ENCODE measurements around the gene GNAS. TPM values are rescaled to one million over a fixed set of nuclear protein-coding genes. Genes with fewer than 3 reads are reported as not detected.
"Not testable (repeated sequence)": the region's sequence is repeated elsewhere in the genome, so short reads cannot be mapped to it uniquely, and the experiment has no call there.

The GNAS gene
- total and polyA plus RNA-seq, 12 donors, result 614 to 6,333 (median 1,418) TPM

DNA sequence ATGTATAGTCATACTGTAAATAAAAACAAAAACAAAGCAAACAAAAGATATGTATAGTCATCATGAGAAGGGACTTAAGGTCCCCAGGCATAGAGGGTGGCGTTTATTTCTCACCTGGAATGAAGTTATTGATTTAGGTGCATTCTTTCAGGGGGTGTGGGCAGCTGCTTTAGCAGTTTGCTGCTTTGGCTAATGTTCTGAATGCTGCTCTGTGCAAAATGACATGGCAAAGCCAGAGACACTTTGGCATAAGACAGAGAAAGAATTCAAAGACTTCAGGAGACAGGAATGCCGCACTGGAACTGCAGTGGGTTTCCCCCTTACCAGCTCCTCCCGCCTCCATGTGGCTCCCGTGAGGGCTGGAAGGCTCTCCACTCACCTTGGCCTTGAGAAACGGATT lies 92.1 kb downstream of the GNAS start:
- DNase-seq, result no peak
- no peaks in the 10 kb centered on the region for H3K9me3 ChIP-seq (replicated peaks in 1 of 3)
- no peak overlapping the region for H3K27ac ChIP-seq
- no peak overlapping the region for H3K4me3 ChIP-seq
- 69 to 87% (median 72%) methylated on average over 1 to 5 of the region's 5 CpGs for whole genome bisulfite sequencing, 4 donors
- no peaks in the 10 kb centered on the region for H3K4me1 ChIP-seq (replicated peaks in 1 of 2)
- TF ChIP-seq POLR2A (IDR thresholded peaks at IDR 0.05), result no peak
- TF ChIP-seq, protein P1, sequence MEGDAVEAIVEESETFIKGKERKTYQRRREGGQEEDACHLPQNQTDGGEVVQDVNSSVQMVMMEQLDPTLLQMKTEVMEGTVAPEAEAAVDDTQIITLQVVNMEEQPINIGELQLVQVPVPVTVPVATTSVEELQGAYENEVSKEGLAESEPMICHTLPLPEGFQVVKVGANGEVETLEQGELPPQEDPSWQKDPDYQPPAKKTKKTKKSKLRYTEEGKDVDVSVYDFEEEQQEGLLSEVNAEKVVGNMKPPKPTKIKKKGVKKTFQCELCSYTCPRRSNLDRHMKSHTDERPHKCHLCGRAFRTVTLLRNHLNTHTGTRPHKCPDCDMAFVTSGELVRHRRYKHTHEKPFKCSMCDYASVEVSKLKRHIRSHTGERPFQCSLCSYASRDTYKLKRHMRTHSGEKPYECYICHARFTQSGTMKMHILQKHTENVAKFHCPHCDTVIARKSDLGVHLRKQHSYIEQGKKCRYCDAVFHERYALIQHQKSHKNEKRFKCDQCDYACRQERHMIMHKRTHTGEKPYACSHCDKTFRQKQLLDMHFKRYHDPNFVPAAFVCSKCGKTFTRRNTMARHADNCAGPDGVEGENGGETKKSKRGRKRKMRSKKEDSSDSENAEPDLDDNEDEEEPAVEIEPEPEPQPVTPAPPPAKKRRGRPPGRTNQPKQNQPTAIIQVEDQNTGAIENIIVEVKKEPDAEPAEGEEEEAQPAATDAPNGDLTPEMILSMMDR (IDR thresholded peaks at IDR 0.05), result no peak
- H3K27me3 ChIP-seq, result no peaks in the 10 kb centered on the region
- no peaks in the 10 kb centered on the region for H3K36me3 ChIP-seq (replicated peaks in 1 of 2)
- intact Hi-C loops (cut with DNase I), result no loop called here

DNA sequence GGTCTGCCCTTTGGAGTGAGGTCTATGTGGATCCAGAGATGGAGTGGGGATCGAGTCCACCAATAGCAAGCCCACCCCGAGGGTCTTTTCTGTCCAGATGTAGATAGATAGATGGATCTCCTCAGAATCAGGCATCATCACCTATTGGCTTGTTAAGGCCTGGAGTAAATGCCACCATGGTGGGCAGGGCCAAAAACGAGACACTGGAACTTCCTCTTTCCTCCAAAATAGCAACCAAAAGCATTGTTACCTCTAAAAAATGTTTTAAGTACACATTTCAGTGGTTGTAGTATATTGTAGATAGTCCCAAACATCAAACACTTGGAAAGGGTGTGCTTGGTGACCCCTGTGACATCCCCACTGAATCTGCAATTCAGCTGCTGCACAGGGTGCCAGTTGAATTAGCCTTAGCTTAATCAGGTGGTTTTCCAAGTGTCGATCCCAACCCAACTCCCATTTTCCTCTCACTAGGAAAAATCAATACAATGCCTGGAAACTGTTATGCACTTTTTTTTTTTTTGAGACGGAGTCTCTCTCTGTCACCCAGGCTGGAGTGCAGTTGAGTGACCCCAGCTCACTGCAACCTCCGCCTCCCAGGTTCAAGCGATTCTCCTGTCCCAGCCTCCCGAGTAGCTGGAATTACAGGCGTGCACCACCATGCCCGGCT lies 93.6 kb downstream of the GNAS start:
- TF ChIP-seq, protein P1 (IDR thresholded peaks at IDR 0.05), result no peak
- no peak for TF ChIP-seq POLR2A (IDR thresholded peaks at IDR 0.05)
- intact Hi-C loops (cut with DNase I), result no loop called here
- H3K4me3 ChIP-seq, result no peak overlapping the region
- H3K27me3 ChIP-seq, result no peaks in the 10 kb centered on the region
- H3K36me3 ChIP-seq (replicated peaks in 1 of 2), result no peaks in the 10 kb centered on the region
- no peak overlapping the region for H3K27ac ChIP-seq
- WGBS, 4 donors, result 80 to 88% (median 84%) methylated on average over 10 of the region's 10 CpGs
- no peaks in the 10 kb centered on the region for H3K9me3 ChIP-seq (replicated peaks in 1 of 3)
- DNase-seq, result no peak
- H3K4me1 ChIP-seq (replicated peaks in 1 of 2), result no peaks in the 10 kb centered on the region

DNA sequence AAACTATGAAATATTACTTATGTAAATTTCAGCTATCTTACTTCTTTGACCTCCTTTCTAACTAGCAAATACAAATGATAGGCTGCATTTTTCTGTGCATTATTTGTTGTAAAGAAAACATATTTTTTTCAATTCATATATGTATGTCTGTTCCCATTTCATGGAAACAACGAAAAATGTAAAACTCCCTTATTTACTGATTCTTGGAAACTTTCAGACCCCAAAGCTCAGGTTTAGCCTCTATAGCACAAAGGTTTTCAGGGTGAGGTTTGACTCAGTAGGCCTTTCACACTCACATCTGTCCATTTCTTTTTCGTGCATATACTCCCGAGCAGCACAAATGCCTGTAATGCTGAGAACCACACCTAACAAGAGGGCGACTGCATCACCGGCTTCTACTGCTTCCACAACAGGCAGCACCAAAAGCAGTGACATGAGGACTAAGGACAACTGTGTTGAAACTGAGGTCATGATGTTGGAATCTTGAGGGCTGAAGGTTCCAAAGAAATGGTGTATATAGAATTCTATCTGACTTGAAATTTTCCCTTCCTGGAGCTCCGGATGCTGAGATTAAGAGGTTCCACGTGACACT lies 95.4 kb downstream of the GNAS start:
- H3K4me1 ChIP-seq (replicated peaks in 1 of 2); intact Hi-C loops (cut with DNase I); H3K9me3 ChIP-seq (replicated peaks in 1 of 3); H3K27ac ChIP-seq; H3K36me3 ChIP-seq (replicated peaks in 1 of 2); H3K4me3 ChIP-seq; H3K27me3 ChIP-seq; DNase-seq: not testable (repeated sequence)
- WGBS, 4 donors, result 80 to 86% (median 83%) methylated on average over 7 of the region's 7 CpGs

DNA sequence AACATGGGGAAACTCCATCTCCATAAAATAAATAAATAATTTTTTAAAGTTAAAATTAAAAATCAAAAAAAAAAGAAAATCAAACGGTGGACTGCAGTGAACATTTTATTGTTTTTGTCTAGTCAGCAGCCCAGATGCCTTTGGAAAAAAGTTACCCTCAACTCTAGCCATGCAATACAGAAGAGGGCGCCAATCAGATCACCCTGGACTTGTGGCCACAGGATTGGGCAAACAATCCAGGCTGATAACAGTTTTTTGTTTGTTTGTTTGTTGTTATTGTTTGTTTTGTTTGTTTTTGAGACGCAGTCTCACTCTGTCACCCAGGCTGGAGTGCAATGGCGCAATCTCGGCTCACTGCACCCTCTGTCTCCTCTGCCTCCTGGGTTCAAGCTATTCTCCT lies 98.1 kb downstream of the GNAS start:
- Histone ChIP-seq H3K36me3 (replicated peaks in 1 of 2) (no peaks in the 10 kb centered on the region), H3K4me3 (no peak overlapping the region), H3K4me1 (replicated peaks in 1 of 2) (no peaks in the 10 kb centered on the region), H3K9me3 (replicated peaks in 1 of 3) (no peaks in the 10 kb centered on the region), H3K27ac (no peak overlapping the region), H3K27me3 (no peaks in the 10 kb centered on the region)
- WGBS, 4 donors, result 85 to 88% (median 85%) methylated on average over 5 of the region's 5 CpGs
- TF ChIP-seq POLR2A (IDR thresholded peaks at IDR 0.05), result no peak
- TF ChIP-seq, protein P1 (IDR thresholded peaks at IDR 0.05), result no peak
- peak in 1 of 7 donors; percentile 3 for DNase-seq
- intact Hi-C loops (cut with DNase I), result no loop called here

DNA sequence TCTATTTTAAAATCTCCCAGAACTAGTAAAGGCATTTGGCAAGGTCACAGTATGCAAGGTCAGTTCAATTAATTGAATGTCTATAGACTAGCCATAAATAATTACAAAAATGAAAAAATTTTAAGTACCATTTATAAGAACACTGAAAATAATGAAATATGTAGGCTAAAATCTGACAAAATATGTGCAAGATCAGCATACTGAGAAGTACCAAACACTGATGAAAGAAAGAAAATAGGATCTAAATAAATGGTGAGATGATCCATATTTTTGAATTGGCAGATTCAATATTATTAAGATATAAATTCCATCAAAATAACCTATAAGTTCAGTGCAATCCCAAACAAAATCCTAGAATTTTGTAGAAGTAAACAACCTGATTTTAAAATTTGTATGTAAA lies 100.5 kb downstream of the GNAS start:
- no peaks in the 10 kb centered on the region for H3K4me1 ChIP-seq (replicated peaks in 1 of 2)
- no peak for DNase-seq
- TF ChIP-seq, protein P1 (IDR thresholded peaks at IDR 0.05), result no peak
- TF ChIP-seq POLR2A (IDR thresholded peaks at IDR 0.05), result no peak
- H3K27me3 ChIP-seq, result no peaks in the 10 kb centered on the region
- no peak overlapping the region for H3K4me3 ChIP-seq
- no peaks in the 10 kb centered on the region for H3K36me3 ChIP-seq (replicated peaks in 1 of 2)
- intact Hi-C loops (cut with DNase I), result no loop called here
- H3K9me3 ChIP-seq (replicated peaks in 1 of 3), result no peaks in the 10 kb centered on the region
- H3K27ac ChIP-seq, result no peak overlapping the region
